Pancreas (tissue), 10 donors: ENCODE data around the gene EPS8. TPM values are rescaled to one million over a fixed set of nuclear protein-coding genes. Genes with fewer than 3 reads are reported as not detected.

ENCODE experiments used
- ATAC-seq, 4 donors: fragments of 200-7000 bp; cut with Tn5 transposase; one replicate each; pipeline versions ENCODE4 v1.8.0 to v1.9.1; 2020; ENCODE audit warnings: mild to moderate bottlenecking in 4 of 4, moderate library complexity in 4 of 4
- DNase-seq, 6 donors: peaks; one replicate each; pipeline ENCODE4 v3.0.0-alpha.2; 2020
- FAIRE-seq: peaks from 2 replicates; lab custom pipeline; 2012; peaks lifted over from hg19 to GRCh38; lab: Jason Lieb, UNC
- H3K27ac ChIP-seq, 4 donors: fragments of 200-600 bp; sonication (generic); 1 replicate in 3 of 4; 2 replicates in 1 of 4; pipeline versions ENCODE4 v1.5.0 to v1.8.0; 2020
- H3K27me3 ChIP-seq, 4 donors: fragments of 200-600 bp; one replicate each; pipeline ENCODE4 v1.8.0; 2021
- H3K36me3 ChIP-seq, 3 donors: fragments of 200-600 bp; sonication (generic) in 1 of 3; one replicate each; pipeline versions ENCODE4 v1.5.0 to v1.8.0; 2020 to 2021
- H3K4me1 ChIP-seq, 3 donors: fragments of 200-600 bp; one replicate each; pipeline ENCODE4 v1.8.0; 2021
- H3K4me3 ChIP-seq, 4 donors: fragments of 200-600 bp; sonication (generic) in 2 of 4; one replicate each; pipeline versions ENCODE4 v1.5.0 to v1.8.0; 2020 to 2021
- H3K9me3 ChIP-seq, 4 donors: fragments of 200-600 bp; one replicate each; pipeline ENCODE4 v1.8.0; 2021
- CTCF ChIP-seq, 4 donors: fragments of 200-600 bp; sonication (generic) in 3 of 4; IDR thresholded peaks; one replicate each; pipeline versions ENCODE4 v1.5.0 to v1.8.0; 2021; ENCODE audit warnings: antibody characterized with exemption in 4 of 4
- WGBS, 2 donors: extraction: QIAGEN DNeasy Blood & Tissue Kit; methylation state at CpG; one replicate each; pipeline ENCODE4 v1.1.7; 2013; 5-methylcytosine and 5-hydroxymethylcytosine counted together
- intact Hi-C, 3 donors: fragments of 100-400 bp; cut with DNase I; formaldehyde crosslinking; loops; one replicate each; pipeline versions ENCODE4 v1.11.1 to v1.14.2; 2022
- polyA plus RNA-seq, 2 donors: library from polyadenylated mRNA; stranded (reverse); fragments of 200-250 nt; gene quantifications; one replicate each; pipeline ENCODE4 v1.2.3, GENCODE V29; 2013
- total RNA-seq, 6 donors: library from RNA; stranded (reverse); fragmentation: NEBNext Ultra II Directional in 4 of 6; extraction: Animal tissue kit (Norgen Biotek cat#: 25700) in 4 of 6; gene quantifications; one replicate each; pipeline versions ENCODE4 v1.2.1 to v1.2.4, GENCODE V29; 2021 to 2023
- donor health status: healthy with polysubstance abuse.
- donor health status: DM: no; HTN: no; CAD: no; lungs with moderate emphysema.
- donor health status: DM: no; HTN: no; CAD: no.
- donor health status: control.
- donor health status: control.
- donor health status: Bipolar disorder and iron deficiency.
- donor health status: DM: yes; HTN: yes; CAD: no.
- donor health status: DM: no; HTN: no; CAD: no.
- donor health status: DM: no; HTN: no; CAD: no.
- donor health status: DM: yes; HTN: yes; CAD: no.

EPS8 gene
- total and polyA plus RNA-seq, 8 donors: 8.2 to 26.7 (median 10.6) TPM

DNA sequence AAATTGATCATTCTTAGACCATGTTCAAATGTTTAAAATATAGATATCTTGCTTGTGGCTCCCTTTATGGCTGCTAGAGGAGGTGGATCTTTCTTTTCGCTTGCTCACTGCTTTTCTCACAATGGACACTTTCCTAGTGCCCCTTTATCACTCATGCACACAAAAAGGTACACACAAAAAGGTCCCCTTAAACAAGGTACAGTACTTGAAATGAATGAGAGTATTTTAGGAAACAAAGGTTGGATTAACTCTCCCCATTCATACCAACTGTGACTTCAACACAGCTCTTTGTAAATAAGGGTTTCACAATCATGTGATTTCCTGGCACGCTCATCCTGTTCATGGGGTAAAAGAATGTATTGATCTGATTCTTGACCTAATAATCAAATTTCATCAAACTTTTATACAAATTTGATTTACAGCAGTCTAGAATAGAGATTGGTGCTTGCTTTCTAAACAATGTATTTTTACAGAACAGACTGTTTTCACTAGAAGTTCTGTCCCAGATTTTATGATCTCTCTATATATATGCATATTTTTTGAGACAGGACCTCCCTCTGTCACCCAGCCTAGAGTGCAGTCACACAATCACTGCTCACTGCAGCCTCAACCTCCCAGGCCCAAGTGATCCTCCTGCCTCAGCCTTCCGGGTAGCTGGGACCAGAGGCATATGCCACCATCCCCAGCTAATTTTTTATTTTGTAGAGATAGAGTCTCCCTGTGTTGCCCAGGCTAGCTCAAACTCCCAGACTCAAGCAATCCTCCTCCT is 34.4 kb upstream of the EPS8 start:
- TF ChIP-seq CTCF (IDR thresholded peaks at IDR 0.05): no peak
- DNase-seq: peak in 1 of 6 donors; percentile 13
- H3K27me3 ChIP-seq: no peaks in the 10 kb centered on the region
- FAIRE-seq: no peak
- peak; percentile 45 to 87 (median 68) for ATAC-seq
- intact Hi-C loops: no loop called here
- no peaks in the 10 kb centered on the region for H3K9me3 ChIP-seq
- no peak overlapping the region for H3K4me3 ChIP-seq
- peak overlapping the region in 2 of 4 donors; percentile 28 to 63 for H3K27ac ChIP-seq
- 51 to 57% methylated on average over 3 of the region's 3 CpGs for WGBS, 2 donors
- peaks cover 0 to 11% (median 0%) of the 10 kb centered on the region in 3 donors for H3K4me1 ChIP-seq
- H3K36me3 ChIP-seq: no peaks in the 10 kb centered on the region

- Histone ChIP-seq H3K27ac (no peak overlapping the region), H3K9me3 (no peaks in the 10 kb centered on the region), H3K4me1 (peaks cover 0 to 11% (median 0%) of the 10 kb centered on the region in 3 donors), H3K4me3 (no peak overlapping the region), H3K36me3 (no peaks in the 10 kb centered on the region), H3K27me3 (no peaks in the 10 kb centered on the region)
- peak in 3 of 4 donors; percentile 69 to 92 (median 72) for ATAC-seq
- FAIRE-seq: no peak
- 52 to 64% methylated on average over 3 of the region's 3 CpGs for WGBS, 2 donors
- intact Hi-C loops: no loop called here
- DNase-seq: no peak
- no peak for TF ChIP-seq CTCF (IDR thresholded peaks at IDR 0.05)
These were observed 30.7 kb upstream of the EPS8 start for GRCh38 chr12:15819644-15820437.

GRCh38 chr12:15818418-15818817 is 29.2 kb upstream of the EPS8 start:
- FAIRE-seq: peak; percentile 77
- H3K9me3 ChIP-seq: no peaks in the 10 kb centered on the region
- no peak for TF ChIP-seq CTCF (IDR thresholded peaks at IDR 0.05)
- no peaks in the 10 kb centered on the region for H3K27me3 ChIP-seq
- DNase-seq: no peak
- peaks cover 0 to 5% (median 0%) of the 10 kb centered on the region in 3 donors for H3K4me1 ChIP-seq
- intact Hi-C loops: no loop called here
- 83 to 92% methylated on average over 1 of the region's 1 CpG for WGBS, 2 donors
- H3K27ac ChIP-seq: no peak overlapping the region
- H3K36me3 ChIP-seq: no peaks in the 10 kb centered on the region
- no peak for ATAC-seq
- no peak overlapping the region for H3K4me3 ChIP-seq

GRCh38 chr12:15815730-15816129 is 26.5 kb upstream of the EPS8 start:
- Histone ChIP-seq H3K27me3 (no peaks in the 10 kb centered on the region), H3K27ac (no peak overlapping the region), H3K9me3 (no peaks in the 10 kb centered on the region), H3K4me1 (no peaks in the 10 kb centered on the region), H3K36me3 (no peaks in the 10 kb centered on the region), H3K4me3 (no peak overlapping the region)
- WGBS, 2 donors: 73 to 86% methylated on average over 2 of the region's 2 CpGs
- intact Hi-C loops: no loop called here
- no peak for DNase-seq
- no peak for TF ChIP-seq CTCF (IDR thresholded peaks at IDR 0.05)
- no peak for FAIRE-seq
- no peak for ATAC-seq
